ENCODE measurements around the gene MCRS1.
"Not testable (repeated sequence)": the region's sequence is repeated elsewhere in the genome, so short reads cannot be mapped to it uniquely, and the experiment has no call there.

MCRS1 gene

GRCh38 chr12:49509681-49510080 lies 58.3 kb downstream of the MCRS1 start:
- not testable (repeated sequence) for DNase-seq
